GM18507 (cell line): ENCODE results near the gene PIGZ.

Experiments
- DNase-seq: peaks from one replicate; pipeline ENCODE4 v3.0.0; 2011; ENCODE audit warnings: low read depth; ENCODE audit not compliant: insufficient read length; ENCODE audit errors: extremely low spot score
- FAIRE-seq: peaks from 2 replicates; lab custom pipeline; 2011; peaks lifted over from hg19 to GRCh38; lab: Jason Lieb, UNC

Gene PIGZ

GRCh38 chr3:197002701-197003454, 34.2 kb upstream of the PIGZ start:
- FAIRE-seq = no peak
- DNase-seq = peak; percentile 95

DNA sequence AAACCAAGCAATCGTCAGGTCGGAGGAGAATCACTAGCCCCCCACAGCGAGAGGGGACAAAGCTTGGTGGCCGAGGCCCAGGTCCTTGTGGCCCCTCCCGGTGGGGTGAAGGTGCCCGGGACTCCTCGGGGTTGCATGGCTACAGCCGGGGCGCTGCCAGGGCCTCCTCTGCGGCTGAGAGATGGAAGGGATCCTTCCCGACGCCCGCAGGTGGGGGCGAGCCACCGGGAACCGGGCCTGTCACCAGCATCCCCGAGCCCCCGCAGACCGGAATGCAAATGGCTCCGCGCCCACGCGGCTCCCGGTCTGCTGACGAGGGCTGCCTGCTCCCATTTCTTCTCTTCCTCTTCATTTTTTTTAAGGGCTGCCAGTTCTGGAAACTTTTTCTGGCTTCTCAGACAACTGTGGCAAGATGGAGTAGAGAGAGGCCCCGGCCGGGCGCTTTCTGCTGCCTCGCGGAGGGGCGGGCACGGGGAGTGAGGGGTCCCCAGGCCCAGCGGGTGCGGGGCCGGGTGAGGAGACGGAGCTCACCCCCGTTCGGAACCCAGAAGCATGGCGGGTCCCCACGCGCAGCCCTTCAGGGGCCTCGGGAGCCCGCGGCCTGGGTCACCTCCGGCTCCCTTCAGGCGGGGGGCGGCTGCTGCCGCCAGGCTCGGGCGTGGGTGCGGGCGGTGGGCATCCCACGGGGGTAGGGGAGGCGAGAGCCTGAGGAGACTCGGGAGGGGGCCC, 33.5 kb upstream of the PIGZ start:
- DNase-seq (no peak), FAIRE-seq (no peak)

GRCh38 chr3:197001106-197001971, 32.7 kb upstream of the PIGZ start:
- FAIRE-seq (no peak), DNase-seq (no peak)

- FAIRE-seq = no peak
- no peak for DNase-seq
Measured at GRCh38 chr3:197000211-197000610, 31.6 kb upstream of the PIGZ start.

GRCh38 chr3:196998966-196999760, 30.5 kb upstream of the PIGZ start:
- FAIRE-seq (no peak), DNase-seq (no peak)

DNA sequence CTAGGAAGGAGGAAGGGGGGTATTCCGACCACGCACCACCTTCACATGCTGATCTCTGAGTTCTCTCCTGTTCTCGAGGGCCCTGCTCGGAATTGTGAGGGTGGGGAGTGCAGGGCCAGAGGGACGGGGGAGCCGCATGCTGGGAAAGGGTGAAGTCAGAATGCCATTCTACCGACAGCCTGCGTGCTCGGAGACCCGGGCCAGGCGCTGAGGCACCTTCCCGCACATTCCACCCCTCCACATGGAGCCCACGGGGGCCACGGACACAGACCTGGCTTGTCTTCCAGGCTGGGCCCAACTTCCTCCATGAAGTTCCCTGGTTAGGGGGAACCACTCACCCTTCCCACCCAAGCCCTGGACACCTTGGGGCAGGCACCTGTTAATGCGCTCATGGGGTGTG, 28.7 kb upstream of the PIGZ start:
- DNase-seq (no peak), FAIRE-seq (no peak)

DNA sequence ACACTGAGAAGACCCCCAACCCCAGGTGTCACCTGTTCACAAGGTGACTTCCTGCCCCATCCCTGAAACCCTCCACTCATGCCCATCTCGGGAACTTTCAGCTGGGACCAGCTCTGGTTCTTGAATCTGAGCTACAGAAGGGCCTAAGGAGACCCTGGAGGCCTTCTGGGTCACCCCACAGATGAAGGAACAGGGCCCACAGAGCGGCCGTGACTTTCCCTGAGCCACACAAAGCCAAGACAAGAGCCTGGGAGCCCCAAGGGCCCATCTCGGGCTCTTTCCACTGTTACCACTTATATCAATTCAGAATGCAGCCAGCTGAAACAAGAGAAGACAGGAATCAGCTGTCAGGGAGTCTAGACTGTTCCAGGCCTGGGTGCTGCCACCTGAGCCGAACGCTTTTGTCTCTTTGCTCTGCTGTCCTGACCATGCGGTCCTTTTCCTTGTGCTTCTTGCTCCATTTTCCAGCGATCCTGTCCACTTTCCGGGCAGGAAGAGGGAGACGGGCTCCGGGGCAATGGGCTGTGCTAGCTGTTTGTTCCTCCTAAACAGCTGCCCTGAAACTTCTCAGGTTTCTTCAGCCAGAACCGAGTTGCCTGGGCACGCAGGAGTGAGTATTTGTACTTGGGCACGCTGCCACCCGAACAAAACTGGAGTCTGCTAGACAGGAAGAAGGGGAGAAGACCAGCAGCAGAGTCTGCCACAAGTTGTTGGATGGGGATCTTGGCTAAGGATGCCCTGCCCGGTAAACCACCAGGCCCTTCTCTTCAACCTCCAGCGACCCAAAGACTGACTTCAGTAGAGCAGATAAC, 28.0 kb upstream of the PIGZ start:
- FAIRE-seq = no peak
- DNase-seq = no peak

DNA sequence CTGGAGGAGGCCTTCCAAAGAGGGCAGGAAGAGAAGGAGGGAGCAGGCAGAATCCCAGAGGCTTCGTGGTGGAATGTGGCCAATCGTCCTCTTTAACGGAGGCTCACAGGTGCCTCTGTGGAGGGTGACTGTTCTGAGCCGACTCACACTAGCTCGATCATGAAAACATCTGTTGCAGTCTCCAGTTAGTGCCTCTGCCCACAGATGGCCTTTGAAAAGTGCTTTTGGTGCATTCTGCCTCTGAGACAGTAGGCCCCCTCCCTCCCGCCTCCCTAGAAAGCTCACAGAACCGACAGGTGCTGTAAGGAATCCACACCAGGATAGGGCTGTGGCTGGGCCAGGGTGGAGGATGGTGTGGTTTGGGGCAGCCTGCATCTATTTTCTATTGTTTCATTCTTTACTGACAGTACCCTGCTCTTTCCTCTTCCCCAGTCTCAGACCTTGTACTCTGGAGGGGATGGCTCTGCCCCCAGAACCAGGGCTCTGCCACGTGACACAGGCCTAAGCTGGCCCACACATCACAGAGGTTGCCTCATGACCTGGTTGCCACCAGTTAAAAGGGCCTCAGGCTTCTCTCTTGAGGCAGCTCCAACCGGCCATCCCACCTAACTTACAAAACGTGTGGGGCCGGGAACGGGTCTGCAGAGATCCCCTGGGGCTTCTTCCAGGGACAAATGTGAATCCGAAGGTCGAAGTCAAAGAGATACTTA, 27.2 kb upstream of the PIGZ start:
- no peak for FAIRE-seq
- no peak for DNase-seq

- DNase-seq (no peak), FAIRE-seq (no peak)
Measured at GRCh38 chr3:196995027-196995426, 26.4 kb upstream of the PIGZ start.

GRCh38 chr3:196994056-196994455, 25.4 kb upstream of the PIGZ start:
- FAIRE-seq = no peak
- DNase-seq = no peak

- FAIRE-seq = no peak
- no peak for DNase-seq
Measured at GRCh38 chr3:196992461-196993065, 23.9 kb upstream of the PIGZ start.

DNA sequence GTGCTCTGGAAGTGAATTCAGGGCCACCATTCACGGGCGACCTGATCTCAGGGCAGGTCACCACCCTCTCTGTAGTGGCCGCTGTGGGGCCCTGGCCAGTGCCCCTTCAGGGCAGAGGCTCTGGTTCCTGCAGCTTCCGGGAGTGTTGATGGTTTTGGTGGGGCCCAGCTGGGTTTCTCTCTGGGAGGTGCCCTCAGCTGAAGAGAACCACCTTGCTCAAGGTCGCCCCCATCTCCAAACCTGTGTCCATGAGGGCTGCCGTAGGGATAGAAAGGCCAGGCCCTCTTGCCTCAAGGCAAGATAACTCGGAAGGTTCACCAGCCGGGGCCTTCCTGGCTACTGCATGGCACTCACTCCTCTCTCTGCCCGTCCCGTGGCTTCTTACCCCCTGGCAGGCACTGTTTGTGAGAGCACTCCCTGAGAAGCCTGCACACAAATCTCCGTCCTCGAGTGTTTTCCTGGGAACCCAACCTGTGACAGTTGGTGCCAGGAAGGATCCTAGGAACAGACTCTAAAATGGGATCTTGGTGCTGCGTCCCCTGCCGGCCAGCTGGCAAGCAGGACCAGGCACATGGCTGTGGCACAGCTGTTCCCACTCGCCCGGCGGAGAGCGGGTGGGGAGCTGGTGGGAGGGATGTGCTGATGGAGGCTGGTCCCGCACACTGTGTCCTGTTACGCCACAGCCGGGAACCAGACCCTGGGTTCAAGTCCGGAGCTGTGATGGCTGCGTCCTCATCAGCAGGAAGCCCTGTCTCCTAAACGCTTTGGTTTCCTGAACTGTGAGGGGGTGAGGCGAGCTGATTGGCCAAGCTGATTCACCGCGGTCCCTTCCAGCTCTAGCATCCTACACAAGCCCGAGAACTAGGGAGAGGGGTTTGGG, 23.2 kb upstream of the PIGZ start:
- no peak for FAIRE-seq

DNA sequence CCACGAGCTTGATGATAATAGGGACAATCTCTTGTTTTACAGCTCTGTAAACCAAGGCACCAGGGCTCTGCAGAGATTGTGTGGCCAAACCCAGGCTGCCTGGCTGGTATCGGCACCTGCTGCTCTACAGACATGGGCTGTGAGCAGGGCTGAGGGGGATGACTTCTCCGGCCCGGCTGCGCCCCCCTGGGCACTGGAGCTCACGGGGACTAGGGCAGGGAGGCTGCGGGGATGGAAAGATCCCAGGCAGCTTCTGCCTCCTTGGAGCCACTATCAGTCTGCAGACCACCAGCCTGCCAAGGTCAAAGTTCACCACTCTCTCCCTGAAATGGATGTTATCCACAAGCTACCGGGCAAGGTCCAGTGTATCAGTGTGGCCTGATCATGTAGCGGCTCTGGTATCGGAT, 22.0 kb upstream of the PIGZ start:
- no peak for FAIRE-seq
- no peak for DNase-seq

More for the DNA sequence above, 23.2 kb upstream of the PIGZ start:
- no peak for DNase-seq

DNA sequence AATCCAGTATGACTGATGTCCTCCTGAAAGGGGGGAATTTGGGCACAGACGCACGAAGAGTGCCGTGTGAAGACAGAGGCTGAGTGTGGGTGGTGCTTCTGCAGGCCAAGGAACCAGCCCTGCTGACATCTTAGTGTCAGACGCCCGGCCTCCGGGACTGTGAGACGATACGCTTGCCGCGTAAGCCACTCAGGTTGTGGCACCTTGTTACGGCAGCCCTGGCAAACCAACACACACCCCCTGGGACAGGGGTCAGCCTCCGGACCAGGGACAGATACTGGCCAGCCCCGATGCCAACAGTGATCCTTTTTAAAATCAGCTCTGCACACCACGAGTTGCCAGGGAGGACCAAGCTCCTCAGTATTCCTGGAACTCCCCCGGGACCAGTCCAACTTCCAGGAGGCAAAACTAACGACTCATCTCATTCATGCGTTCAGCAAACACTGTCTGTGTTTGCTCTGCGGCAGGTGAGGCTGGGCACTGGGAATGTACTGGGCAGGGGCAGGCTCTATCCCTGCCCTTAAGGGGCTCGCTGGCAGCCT, 21.2 kb upstream of the PIGZ start:
- no peak for DNase-seq
- FAIRE-seq = no peak

GRCh38 chr3:196988241-196989029, 19.8 kb upstream of the PIGZ start:
- DNase-seq (no peak), FAIRE-seq (no peak)

DNA sequence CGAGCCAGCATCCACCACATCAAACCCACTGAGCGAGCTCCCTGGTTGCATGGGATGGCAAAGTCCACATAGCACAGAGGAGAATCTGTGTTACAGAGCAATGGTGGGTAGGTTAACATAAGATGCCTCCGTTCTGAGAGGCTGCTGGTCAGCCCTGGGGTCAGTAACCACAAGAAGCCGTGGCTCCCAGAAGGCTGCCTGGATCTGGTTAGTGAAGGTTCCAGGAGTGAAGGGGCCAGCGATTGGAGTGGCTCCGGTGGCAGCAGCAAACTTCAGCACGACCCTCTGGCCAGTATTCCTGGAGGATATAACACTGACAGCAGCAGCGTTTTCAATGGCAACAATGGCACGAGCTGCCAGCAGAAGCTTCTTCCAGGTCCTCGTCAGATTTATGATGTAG, 18.4 kb upstream of the PIGZ start:
- DNase-seq = no peak
- no peak for FAIRE-seq
